Central memory CD4-positive, alpha-beta T cell (primary cell): ENCODE measurements around the gene RBMS1.
"Not testable (repeated sequence)": the region's sequence is repeated elsewhere in the genome, so short reads cannot be mapped to it uniquely, and the experiment has no call there.

Experiments used
- DNase-seq: peaks from one replicate; pipeline ENCODE4 v3.0.0; 2022

Gene RBMS1

DNA sequence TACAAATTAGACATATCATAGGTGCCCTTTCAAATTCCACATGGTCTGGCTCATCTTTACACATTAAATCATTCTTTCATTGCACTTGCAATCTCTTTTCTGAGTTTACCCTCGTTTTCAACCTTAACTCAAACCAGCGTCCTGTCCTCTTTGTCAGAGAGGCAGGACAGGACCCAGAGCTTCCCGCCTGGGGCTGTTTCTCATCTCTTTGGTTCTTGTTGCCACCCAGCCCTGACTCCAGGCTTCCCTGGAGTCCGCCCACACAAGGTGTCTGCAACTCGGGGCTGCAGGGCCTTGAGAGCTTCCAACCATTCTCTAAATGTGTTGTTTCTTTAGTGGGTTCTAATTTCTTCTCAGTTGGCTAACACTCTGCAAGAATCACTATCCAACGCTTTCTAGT is 24.4 kb downstream of the RBMS1 start:
- no peak for DNase-seq

- no peak for DNase-seq
These were observed 26.5 kb downstream of the RBMS1 start for GRCh38 chr2:160467086-160467485.

- no peak for DNase-seq
These were observed 28.2 kb downstream of the RBMS1 start for GRCh38 chr2:160465406-160465805.

DNA sequence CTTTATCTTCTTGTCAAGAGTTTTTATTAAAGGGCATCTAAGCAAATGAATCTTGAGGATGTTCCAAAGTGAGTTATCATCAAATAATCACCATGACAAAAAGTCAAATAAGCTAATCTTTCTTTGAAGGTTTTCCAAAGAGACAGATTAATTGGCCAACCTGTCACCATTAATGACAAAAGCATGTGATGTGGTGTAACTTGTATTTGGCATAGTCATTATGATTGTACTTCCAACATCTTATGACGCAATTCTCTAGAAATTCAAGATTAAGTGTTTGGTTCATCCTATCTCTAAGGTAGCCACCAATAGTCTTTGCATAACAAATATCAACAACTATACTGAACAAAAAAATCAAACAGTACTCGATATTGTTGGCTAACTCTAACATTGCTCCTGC is 28.6 kb downstream of the RBMS1 start:
- no peak for DNase-seq

DNA sequence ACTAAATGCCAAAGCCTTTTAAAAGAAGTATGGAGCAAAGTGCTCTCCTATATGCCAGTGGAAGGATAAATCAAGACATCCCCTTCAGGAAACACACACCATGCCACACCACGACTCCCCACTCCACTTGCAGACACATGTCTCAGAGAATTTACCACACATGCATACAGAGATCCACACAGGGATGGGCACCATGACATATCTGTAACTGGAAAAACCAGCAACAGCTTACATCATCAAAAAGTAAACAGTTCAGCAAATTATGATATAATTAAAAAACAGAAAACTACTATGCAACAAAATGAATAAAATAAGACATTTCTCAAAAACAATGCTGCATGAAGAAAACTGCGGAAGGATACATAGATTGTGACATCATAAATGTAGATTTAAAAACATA is 29.6 kb downstream of the RBMS1 start:
- no peak for DNase-seq

GRCh38 chr2:160463245-160463644 is 30.4 kb downstream of the RBMS1 start:
- no peak for DNase-seq

GRCh38 chr2:160460333-160460731 is 33.3 kb downstream of the RBMS1 start:
- DNase-seq, result no peak

DNA sequence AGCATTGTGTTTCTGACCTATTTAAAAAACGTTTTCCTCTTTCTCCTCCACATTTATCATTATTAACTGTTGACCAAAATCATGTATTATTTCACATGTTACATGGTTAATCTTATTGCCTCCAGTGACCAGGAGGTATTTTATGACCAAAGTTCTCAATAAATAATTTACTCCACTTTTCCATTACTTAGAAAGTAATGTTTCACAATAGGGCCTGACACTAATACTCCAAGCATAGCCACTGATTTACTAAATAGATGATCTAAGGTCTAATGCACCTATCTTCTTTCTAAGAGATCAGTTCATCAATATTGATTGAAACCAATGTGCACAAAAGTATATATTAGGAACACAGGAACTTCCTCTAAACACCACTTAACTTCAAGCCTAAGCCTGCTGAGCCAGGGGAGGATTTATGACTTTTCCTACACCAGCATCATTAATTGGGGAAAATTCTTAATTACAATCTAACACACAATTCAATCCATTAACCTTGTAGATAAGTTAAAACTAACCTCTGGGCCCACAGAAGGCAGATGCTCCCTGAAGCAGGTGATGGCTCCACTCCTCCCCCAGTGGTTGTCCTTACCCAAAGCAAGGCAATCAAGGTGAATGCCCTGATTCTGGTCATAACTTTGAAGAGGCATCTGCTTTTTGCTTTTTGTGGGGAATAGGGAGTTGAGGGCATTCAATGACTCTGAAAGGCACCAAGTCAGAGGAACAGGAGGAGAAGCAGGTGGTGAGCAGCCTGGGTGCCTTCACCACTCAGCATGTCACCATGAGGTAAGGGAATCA is 33.9 kb downstream of the RBMS1 start:
- no peak for DNase-seq

GRCh38 chr2:160458718-160459453 is 34.7 kb downstream of the RBMS1 start:
- no peak for DNase-seq

DNA sequence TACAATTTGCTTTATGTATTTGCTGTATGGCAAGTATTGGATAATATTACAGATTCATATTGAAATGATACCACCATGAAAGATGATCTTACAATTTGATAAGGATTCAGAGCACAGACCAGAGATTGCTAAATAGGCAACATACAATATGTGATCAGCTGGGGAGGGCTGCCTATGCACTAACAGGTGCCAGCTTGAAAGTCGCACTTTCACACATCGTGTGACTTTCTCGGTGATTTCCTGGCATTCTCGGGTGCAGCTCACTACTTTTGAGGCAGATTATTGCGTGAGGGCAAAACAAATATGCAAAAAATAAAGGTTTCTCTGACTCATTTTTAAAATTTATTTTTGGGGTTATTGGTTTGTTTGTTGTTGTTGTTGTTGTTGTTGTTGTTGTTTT is 36.0 kb downstream of the RBMS1 start:
- no peak for DNase-seq

- DNase-seq, result no peak
These were observed 39.4 kb downstream of the RBMS1 start for GRCh38 chr2:160454070-160454797.

GRCh38 chr2:160453111-160453820 is 40.3 kb downstream of the RBMS1 start:
- DNase-seq, result no peak

DNA sequence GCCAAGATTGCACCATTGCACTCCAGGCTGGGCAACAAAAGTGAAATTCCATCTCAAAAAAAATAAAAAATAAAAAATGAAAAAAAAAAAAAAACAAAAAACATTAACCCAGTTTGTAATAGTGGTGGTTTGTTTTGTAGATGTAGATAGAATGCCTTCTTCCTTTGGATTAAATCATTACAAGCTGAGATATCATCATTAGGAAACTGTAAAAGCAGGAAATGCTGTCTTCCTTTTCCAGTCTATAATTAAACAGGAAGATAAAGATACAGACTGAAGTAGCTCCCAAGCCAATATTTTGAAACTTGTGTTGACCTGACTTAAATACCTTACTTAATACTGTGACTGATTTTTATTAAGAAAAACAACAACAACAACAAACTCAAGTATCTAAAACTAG is 43.1 kb downstream of the RBMS1 start:
- no peak for DNase-seq

DNA sequence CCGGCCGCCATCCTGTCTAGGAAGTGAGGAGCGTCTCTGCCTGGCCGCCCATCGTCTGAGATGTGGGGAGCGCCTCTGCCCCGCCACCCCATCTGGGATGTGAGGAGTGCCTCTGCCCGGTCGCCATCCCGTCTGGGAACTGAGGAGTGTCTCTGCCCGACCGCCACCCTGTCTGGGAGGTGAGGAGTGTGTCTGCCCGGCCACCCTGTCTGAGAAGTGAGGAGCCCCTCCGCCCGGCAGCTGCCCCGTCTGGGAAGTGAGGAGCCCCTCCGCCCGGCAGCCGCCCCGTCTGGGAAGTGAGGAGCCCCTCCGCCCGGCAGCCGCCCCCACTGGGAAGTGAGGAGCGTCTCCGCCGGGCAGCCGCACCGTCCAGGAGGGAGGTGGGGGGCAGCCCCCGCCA is 44.8 kb downstream of the RBMS1 start:
- DNase-seq, result not testable (repeated sequence)

GRCh38 chr2:160445673-160446072 is 47.9 kb downstream of the RBMS1 start:
- DNase-seq, result no peak

- DNase-seq, result no peak
These were observed 51.0 kb downstream of the RBMS1 start for GRCh38 chr2:160442603-160443002.

GRCh38 chr2:160440888-160441287 is 52.7 kb downstream of the RBMS1 start:
- DNase-seq, result no peak

DNA sequence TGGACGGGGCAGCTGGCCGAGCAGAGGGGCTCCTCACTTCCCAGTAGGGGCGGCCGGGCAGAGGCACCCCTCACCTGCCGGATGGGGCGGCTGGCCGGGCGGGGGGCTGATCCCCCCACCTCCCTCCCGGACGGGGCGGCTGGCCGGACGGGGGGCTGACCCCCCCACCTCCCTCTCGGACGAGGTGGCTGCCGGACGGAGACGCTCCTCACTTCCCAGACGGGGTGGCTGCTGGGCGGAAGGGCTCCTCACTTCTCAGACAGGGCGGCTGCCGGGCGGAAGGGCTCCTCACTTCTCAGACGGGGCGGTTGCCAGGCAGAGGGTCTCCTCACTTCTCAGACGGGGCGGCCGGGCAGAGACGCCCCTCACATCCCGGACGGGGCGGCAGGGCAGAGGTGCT is 54.6 kb downstream of the RBMS1 start:
- DNase-seq, result not testable (repeated sequence)

GRCh38 chr2:160437273-160437672 is 56.3 kb downstream of the RBMS1 start:
- no peak for DNase-seq

- no peak for DNase-seq
These were observed 59.2 kb downstream of the RBMS1 start for GRCh38 chr2:160434254-160434948.

GRCh38 chr2:160433466-160434140 is 60.0 kb downstream of the RBMS1 start:
- DNase-seq, result no peak

- DNase-seq, result no peak
These were observed 61.0 kb downstream of the RBMS1 start for GRCh38 chr2:160432633-160433032.
